Osteocyte (in vitro differentiated cells): Measurements from ENCODE around the gene CWC27. TPM values are rescaled to one million over a fixed set of nuclear protein-coding genes. Genes with fewer than 3 reads are reported as not detected.

Source experiments
- DNase-seq: peaks from one replicate; pipeline ENCODE4 v3.0.0; 2021; ENCODE audit warnings: mixed read lengths; ENCODE audit not compliant: unreplicated experiment; ENCODE audit errors: extremely low spot score
- H3K27ac Mint-ChIP-seq: one replicate; pipeline ENCODE4 v1.8.0; 2021; ENCODE audit warnings: mild to moderate bottlenecking, mixed read lengths; ENCODE audit not compliant: unreplicated experiment
- H3K27me3 Mint-ChIP-seq: one replicate; pipeline ENCODE4 v1.8.0; 2021; ENCODE audit warnings: mixed read lengths; ENCODE audit not compliant: unreplicated experiment
- H3K36me3 Mint-ChIP-seq: one replicate; pipeline ENCODE4 v1.8.0; 2021; ENCODE audit warnings: mixed read lengths; ENCODE audit not compliant: unreplicated experiment
- H3K4me1 Mint-ChIP-seq: one replicate; pipeline ENCODE4 v1.8.0; 2021; ENCODE audit warnings: mixed read lengths; ENCODE audit not compliant: unreplicated experiment
- H3K4me3 Mint-ChIP-seq: one replicate; pipeline ENCODE4 v1.8.0; 2021; ENCODE audit warnings: mild to moderate bottlenecking, moderate library complexity, mixed read lengths; ENCODE audit not compliant: unreplicated experiment
- H3K9me3 Mint-ChIP-seq: one replicate; pipeline ENCODE4 v1.8.0; 2021; ENCODE audit warnings: mixed read lengths; ENCODE audit not compliant: unreplicated experiment
- total RNA-seq: library from RNA; stranded (reverse); gene quantifications from 2 replicates; pipeline ENCODE4 v1.2.1, GENCODE V29; 2021
- TF ChIP-seq, protein P1 (sequence below): fragments of 200-600 bp; sonication (generic); IDR thresholded peaks from 2 replicates; pipeline ENCODE4 v1.5.0; 2021; ENCODE audit warnings: antibody characterized with exemption, mild to moderate bottlenecking, moderate library complexity

The CWC27 gene
- total RNA-seq, 1 donor from 2014 or later: 24.7 TPM

DNA sequence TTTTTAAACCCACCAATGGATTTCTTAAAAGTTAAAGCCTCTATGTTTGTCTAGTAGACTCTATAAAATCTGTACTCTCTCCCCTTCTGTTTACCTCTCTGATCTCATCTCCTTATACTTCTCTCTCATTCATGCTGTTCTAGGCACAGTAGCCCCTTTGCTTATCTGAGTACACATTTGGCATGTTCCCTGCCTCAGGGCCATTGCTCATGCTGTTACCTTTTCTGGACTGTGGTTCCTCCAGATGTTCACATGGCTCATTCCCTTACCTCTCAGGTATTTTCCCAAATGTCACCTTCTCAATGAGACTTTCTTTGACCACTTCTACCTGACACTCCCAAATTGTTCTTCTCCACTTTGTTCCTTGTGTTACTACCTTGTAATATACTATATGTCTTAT lies 176.1 kb downstream of the CWC27 start:
- H3K4me1 Mint-ChIP-seq: peaks cover 9% of the 10 kb centered on the region
- H3K27ac Mint-ChIP-seq: no peak overlapping the region
- no peak overlapping the region for H3K4me3 Mint-ChIP-seq
- DNase-seq: no peak
- no peaks in the 10 kb centered on the region for H3K9me3 Mint-ChIP-seq
- H3K27me3 Mint-ChIP-seq: no peaks in the 10 kb centered on the region
- TF ChIP-seq, protein P1, sequence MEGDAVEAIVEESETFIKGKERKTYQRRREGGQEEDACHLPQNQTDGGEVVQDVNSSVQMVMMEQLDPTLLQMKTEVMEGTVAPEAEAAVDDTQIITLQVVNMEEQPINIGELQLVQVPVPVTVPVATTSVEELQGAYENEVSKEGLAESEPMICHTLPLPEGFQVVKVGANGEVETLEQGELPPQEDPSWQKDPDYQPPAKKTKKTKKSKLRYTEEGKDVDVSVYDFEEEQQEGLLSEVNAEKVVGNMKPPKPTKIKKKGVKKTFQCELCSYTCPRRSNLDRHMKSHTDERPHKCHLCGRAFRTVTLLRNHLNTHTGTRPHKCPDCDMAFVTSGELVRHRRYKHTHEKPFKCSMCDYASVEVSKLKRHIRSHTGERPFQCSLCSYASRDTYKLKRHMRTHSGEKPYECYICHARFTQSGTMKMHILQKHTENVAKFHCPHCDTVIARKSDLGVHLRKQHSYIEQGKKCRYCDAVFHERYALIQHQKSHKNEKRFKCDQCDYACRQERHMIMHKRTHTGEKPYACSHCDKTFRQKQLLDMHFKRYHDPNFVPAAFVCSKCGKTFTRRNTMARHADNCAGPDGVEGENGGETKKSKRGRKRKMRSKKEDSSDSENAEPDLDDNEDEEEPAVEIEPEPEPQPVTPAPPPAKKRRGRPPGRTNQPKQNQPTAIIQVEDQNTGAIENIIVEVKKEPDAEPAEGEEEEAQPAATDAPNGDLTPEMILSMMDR: no peak
- peaks cover 11% of the 10 kb centered on the region for H3K36me3 Mint-ChIP-seq

DNA sequence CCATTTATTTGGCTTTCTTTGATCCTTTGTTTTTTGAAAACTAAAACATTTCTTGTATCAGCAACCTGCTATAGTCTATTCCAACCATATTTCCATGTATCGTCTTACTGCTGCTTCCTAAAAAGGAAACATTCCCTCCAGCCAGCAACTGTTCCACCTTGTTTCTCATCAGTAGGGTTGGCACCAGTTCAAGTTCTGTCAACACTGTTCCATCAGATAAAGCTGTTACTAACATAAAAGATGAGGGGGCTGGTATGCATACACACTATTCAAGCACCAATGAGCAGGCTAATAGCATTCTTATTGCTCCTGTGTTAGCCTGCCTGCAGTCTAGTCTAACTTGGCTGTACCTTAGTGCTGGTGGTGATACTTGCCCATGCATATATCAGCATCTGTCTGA lies 178.3 kb downstream of the CWC27 start:
- Mint-ChIP-seq H3K27ac (no peak overlapping the region), H3K4me3 (no peak overlapping the region)
- no peak for DNase-seq

DNA sequence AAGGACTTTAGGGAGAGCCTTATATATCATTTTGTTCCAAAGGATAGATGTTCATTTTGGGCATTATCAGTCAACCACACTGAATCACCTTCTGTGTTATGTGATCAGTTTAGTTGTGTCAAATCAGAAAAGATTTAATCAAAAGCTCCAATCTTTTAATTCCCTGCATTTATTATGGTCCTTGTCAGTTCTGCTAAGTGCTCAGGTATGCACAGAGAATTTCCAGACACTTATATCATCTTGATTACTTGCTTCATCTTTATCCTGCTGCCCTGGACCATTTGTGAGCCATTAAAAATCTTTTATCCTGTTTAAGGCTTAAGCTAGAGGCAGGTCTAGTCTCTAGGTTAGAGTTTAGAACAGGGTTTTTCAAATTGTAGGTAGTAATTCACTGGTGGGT lies 179.1 kb downstream of the CWC27 start:
- no peaks in the 10 kb centered on the region for H3K4me1 Mint-ChIP-seq
- H3K36me3 Mint-ChIP-seq: peaks cover 11% of the 10 kb centered on the region
- DNase-seq: no peak
- H3K27ac Mint-ChIP-seq: no peak overlapping the region
- H3K27me3 Mint-ChIP-seq: no peaks in the 10 kb centered on the region
- TF ChIP-seq, protein P1: no peak
- no peaks in the 10 kb centered on the region for H3K9me3 Mint-ChIP-seq
- no peak overlapping the region for H3K4me3 Mint-ChIP-seq

More for the DNA sequence above, 178.3 kb downstream of the CWC27 start:
- H3K27me3 Mint-ChIP-seq: no peaks in the 10 kb centered on the region
- H3K9me3 Mint-ChIP-seq: no peaks in the 10 kb centered on the region
- TF ChIP-seq, protein P1: no peak
- H3K4me1 Mint-ChIP-seq: no peaks in the 10 kb centered on the region
- peaks cover 11% of the 10 kb centered on the region for H3K36me3 Mint-ChIP-seq

DNA sequence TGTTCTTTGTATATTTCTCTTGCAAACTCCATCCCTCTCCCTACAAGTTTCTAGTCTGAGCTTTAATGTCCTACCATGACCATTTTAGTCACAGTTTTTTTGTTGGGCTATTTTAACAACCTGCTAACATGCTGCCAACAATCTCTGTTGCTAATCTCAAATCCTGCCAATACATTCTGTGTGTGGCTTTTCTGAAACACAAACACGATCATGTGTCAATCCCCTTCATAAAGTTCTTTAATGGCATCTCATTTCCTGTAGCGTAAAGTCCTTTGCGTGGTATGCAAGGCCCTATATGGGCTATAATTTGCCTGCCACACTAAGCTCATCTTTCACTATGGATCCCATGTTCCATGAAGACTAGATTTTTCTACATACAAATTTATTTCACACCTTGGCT lies 180.6 kb downstream of the CWC27 start:
- Mint-ChIP-seq H3K36me3 (peaks cover 6% of the 10 kb centered on the region), H3K9me3 (no peaks in the 10 kb centered on the region), H3K27ac (no peak overlapping the region), H3K4me1 (no peaks in the 10 kb centered on the region), H3K4me3 (no peak overlapping the region), H3K27me3 (no peaks in the 10 kb centered on the region)
- DNase-seq: no peak
- TF ChIP-seq, protein P1: no peak

DNA sequence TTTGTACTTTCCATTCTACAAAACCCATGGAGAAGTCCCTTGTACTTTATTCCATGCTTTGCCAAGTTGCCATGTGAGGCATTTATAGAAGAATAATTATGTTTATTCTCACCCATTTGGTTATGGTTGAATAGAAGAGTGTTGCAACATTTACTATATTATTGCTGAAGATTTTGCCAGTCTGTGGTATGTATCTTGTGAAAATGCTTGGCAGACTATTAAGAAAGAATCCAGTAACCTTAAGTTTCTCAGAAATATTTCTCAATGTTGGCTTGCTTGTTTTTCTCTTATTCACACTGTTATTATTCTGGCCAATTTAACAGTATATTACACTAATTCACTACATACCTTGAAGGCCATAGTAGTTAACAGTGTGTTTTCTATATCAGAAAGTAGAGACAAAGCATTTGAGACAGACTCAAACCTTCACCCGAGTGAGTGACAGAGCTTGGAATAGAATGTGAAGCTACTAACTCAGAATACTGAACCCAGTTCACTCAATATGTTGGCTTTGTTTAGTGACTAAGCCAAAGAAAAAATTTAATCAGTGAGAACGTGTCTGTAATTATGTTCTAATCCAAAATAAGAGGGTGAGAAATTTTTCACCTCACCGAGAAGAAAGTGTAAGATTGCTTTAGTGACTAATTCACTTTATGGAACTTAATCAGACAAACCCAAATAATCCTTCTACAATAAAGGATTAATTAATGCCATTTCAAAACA lies 184.4 kb downstream of the CWC27 start:
- no peak overlapping the region for H3K27ac Mint-ChIP-seq
- no peaks in the 10 kb centered on the region for H3K9me3 Mint-ChIP-seq
- H3K27me3 Mint-ChIP-seq: no peaks in the 10 kb centered on the region
- TF ChIP-seq, protein P1: no peak
- no peaks in the 10 kb centered on the region for H3K4me1 Mint-ChIP-seq
- no peak overlapping the region for H3K4me3 Mint-ChIP-seq
- H3K36me3 Mint-ChIP-seq: peaks cover 2% of the 10 kb centered on the region
- no peak for DNase-seq
